ENCODE results near the gene TMEM132E.

Gene TMEM132E

GRCh38 chr17:34601416-34601815 lies 22.0 kb downstream of the TMEM132E start:
- TF ChIP-seq, protein P1, sequence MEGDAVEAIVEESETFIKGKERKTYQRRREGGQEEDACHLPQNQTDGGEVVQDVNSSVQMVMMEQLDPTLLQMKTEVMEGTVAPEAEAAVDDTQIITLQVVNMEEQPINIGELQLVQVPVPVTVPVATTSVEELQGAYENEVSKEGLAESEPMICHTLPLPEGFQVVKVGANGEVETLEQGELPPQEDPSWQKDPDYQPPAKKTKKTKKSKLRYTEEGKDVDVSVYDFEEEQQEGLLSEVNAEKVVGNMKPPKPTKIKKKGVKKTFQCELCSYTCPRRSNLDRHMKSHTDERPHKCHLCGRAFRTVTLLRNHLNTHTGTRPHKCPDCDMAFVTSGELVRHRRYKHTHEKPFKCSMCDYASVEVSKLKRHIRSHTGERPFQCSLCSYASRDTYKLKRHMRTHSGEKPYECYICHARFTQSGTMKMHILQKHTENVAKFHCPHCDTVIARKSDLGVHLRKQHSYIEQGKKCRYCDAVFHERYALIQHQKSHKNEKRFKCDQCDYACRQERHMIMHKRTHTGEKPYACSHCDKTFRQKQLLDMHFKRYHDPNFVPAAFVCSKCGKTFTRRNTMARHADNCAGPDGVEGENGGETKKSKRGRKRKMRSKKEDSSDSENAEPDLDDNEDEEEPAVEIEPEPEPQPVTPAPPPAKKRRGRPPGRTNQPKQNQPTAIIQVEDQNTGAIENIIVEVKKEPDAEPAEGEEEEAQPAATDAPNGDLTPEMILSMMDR (IDR thresholded peaks at IDR 0.05; ENCODE audit: insufficient read depth, low read depth, low read length, missing control alignments), result no peak
- no peak overlapping the region for H3K4me3 ChIP-seq (ENCODE audit: low read depth, low read length)
- no peak for DNase-seq (ENCODE audit: low read depth)

- no peak for DNase-seq (ENCODE audit: low read depth)
- no peak overlapping the region for H3K4me3 ChIP-seq (ENCODE audit: low read depth, low read length)
- TF ChIP-seq, protein P1 (IDR thresholded peaks at IDR 0.05; ENCODE audit: insufficient read depth, low read depth, low read length, missing control alignments), result no peak
Observed at GRCh38 chr17:34603974-34604373, 24.6 kb downstream of the TMEM132E start.

DNA sequence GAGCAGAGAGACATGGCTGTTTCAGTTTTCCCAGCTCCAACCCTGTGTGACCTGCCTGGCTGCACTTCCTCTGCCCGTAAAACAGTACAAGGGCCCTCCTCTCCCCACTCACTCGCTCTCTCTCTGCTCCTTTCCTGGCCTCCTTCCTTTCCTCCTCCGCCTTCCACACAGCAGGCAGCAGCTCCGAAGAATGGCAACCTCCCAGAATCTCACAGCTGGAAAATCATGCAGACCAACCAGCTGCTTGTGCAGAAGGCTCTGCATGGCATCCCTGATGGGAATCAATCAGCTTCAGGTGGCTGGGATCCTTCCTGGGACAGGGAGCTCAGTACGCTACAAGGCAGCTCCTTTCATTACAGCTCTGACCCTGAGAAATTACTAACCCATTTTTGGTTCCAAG lies 27.4 kb downstream of the TMEM132E start:
- TF ChIP-seq, protein P1 (IDR thresholded peaks at IDR 0.05; ENCODE audit: insufficient read depth, low read depth, low read length, missing control alignments), result no peak
- no peak overlapping the region for H3K4me3 ChIP-seq (ENCODE audit: low read depth, low read length)
- DNase-seq (ENCODE audit: low read depth), result no peak

DNA sequence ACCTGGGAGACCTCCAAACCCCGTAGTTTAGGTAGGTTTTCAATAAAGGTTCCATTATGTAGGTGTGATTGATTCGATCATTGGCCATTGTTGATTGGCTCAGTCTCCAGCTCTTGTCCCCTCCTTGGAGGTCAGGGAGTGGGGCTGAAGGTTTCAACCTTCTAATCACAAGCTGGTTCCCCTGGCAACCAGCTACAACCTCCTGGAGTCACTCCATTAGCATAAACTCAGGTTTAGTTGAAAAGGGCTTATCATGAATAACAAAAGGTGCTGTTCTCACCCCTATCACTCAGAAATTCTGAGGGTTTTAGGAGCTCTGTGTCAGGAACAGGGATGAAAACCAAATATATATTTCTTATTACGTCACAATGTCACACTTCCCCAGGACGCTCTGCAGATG lies 28.5 kb downstream of the TMEM132E start:
- TF ChIP-seq, protein P1 (IDR thresholded peaks at IDR 0.05; ENCODE audit: insufficient read depth, low read depth, low read length, missing control alignments), result no peak
- no peak overlapping the region for H3K4me3 ChIP-seq (ENCODE audit: low read depth, low read length)
- DNase-seq (ENCODE audit: low read depth), result no peak

DNA sequence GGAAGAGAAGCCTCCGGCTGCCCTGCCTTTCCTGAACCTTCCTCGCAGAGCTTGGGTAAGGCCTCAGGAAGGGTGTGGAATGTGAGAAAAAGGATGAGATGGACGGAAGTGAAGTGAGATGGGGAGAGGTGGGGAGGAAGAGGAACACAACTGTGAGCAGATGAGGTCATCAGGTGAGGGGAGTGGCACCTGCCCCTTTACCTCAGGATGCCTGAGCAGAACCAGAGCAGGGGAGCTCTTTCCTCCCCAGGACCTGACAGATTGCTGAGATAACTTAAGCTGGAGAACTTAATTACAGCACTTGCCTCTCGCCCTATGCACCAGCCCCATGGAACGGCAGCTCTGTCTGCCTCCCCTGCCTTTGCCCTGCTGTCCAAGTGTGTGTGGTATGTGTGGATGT lies 29.8 kb downstream of the TMEM132E start:
- H3K4me3 ChIP-seq (ENCODE audit: low read depth, low read length), result no peak overlapping the region
- no peak for DNase-seq (ENCODE audit: low read depth)
- TF ChIP-seq, protein P1 (IDR thresholded peaks at IDR 0.05; ENCODE audit: insufficient read depth, low read depth, low read length, missing control alignments), result no peak

DNA sequence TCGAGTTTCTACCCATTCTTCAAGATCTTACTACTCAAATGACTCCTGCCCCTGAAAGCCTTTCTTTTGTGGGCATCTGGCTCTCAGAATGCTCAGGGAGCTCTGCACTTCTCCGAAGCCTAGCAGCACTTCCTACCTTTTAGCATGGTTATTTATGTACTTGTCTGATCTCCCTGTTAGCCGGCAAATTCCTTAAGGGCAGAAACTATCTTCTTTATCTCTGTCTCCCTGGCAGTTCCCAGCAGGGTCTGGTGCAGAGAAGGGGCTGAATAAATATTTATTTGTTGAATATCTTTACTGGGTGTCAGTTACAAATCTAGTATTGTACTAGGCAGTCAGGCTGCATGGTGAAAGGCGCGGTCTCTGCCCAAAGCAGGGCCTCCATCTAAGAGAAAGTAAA lies 30.7 kb downstream of the TMEM132E start:
- TF ChIP-seq, protein P1 (IDR thresholded peaks at IDR 0.05; ENCODE audit: insufficient read depth, low read depth, low read length, missing control alignments), result no peak
- H3K4me3 ChIP-seq (ENCODE audit: low read depth, low read length), result no peak overlapping the region
- DNase-seq (ENCODE audit: low read depth), result no peak

DNA sequence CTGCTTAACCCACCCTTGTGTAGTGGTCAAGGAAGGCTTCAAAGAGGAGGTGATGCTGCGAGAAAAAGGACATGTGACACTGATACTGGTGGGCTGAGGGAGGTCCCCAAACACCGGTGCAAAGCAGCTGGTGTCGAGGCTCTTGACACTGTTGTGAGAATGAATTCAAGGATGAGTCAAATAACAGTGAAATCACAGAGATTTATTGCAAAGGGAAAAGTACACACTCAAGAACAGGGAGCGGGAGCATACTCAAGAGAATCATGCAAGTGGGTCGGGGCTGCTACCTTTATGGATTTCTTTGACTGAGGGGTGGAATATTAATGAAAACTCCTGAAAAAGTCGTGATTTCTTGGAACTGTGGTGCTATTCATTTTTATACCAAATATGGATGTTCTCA lies 31.1 kb downstream of the TMEM132E start:
- TF ChIP-seq, protein P1 (IDR thresholded peaks at IDR 0.05; ENCODE audit: insufficient read depth, low read depth, low read length, missing control alignments), result no peak
- H3K4me3 ChIP-seq (ENCODE audit: low read depth, low read length), result no peak overlapping the region
- DNase-seq (ENCODE audit: low read depth), result no peak
